Loucy (cell line): Measurements from ENCODE around the gene WASL.
"Not testable (repeated sequence)": the region's sequence is repeated elsewhere in the genome, so short reads cannot be mapped to it uniquely, and the experiment has no call there.

Source experiments
- H2AFZ ChIP-seq: fragments of 200-600 bp; sonication (generic); 2 replicates; pipeline ENCODE4 v1.6.0; 2016; ENCODE audit warnings: antibody characterized with exemption, mild to moderate bottlenecking, low read length, moderate library complexity
- H3F3A ChIP-seq: fragments of 200-600 bp; 2 replicates; pipeline ENCODE4 v1.6.0; 2016; ENCODE audit warnings: antibody characterized with exemption, low read depth, mild to moderate bottlenecking
- H3K27me3 ChIP-seq: fragments of 200-600 bp; sonication (generic); 2 replicates; pipeline ENCODE4 v1.6.1; 2014; ENCODE audit warnings: low read length, mild to moderate bottlenecking; ENCODE audit not compliant: insufficient read depth, poor library complexity, severe bottlenecking
- H3K36me3 ChIP-seq: fragments of 200-600 bp; sonication (generic); 2 replicates; pipeline ENCODE4 v1.6.1; 2016; ENCODE audit warnings: low read length; ENCODE audit not compliant: insufficient read depth
- H3K4me1 ChIP-seq: fragments of 200-600 bp; sonication (generic); 2 replicates; pipeline ENCODE4 v1.5.1; 2014; ENCODE audit warnings: low read length, mild to moderate bottlenecking; ENCODE audit not compliant: insufficient read depth, poor library complexity, severe bottlenecking
- H3K4me2 ChIP-seq: fragments of 200-600 bp; sonication (generic); 2 replicates; pipeline ENCODE4 v1.6.0; 2014; ENCODE audit warnings: antibody characterized with exemption, low read length, low read depth, mild to moderate bottlenecking; ENCODE audit not compliant: poor library complexity, severe bottlenecking
- H3K4me3 ChIP-seq: fragments of 200-600 bp; sonication (generic); 2 replicates; pipeline ENCODE4 v1.5.1; 2014; ENCODE audit warnings: low read length, mild to moderate bottlenecking, mixed read lengths; ENCODE audit not compliant: poor library complexity, severe bottlenecking
- H3K79me2 ChIP-seq: fragments of 200-600 bp; sonication (generic); 2 replicates; pipeline ENCODE4 v1.6.1; 2014; ENCODE audit warnings: low read length; ENCODE audit not compliant: insufficient read depth
- H3K9ac ChIP-seq: fragments of 200-600 bp; sonication (generic); 2 replicates; pipeline ENCODE4 v1.6.0; 2014; ENCODE audit warnings: mild to moderate bottlenecking, low read depth, low read length, moderate library complexity; ENCODE audit not compliant: poor library complexity, severe bottlenecking
- H3K9me2 ChIP-seq: fragments of 200-600 bp; sonication (generic); replicated peaks from 2 replicates; pipeline ENCODE4 v1.6.1; 2016; ENCODE audit warnings: low read depth, low read length, mixed read lengths
- H3K9me3 ChIP-seq: fragments of 200-600 bp; sonication (generic); 2 replicates; pipeline ENCODE4 v1.6.1; 2014; ENCODE audit warnings: mild to moderate bottlenecking, antibody characterized with exemption, low read length, low read depth; ENCODE audit not compliant: insufficient read depth
- H4K20me1 ChIP-seq: fragments of 200-600 bp; sonication (generic); 2 replicates; pipeline ENCODE4 v1.6.0; 2014; ENCODE audit warnings: antibody characterized with exemption, low read length, mild to moderate bottlenecking; ENCODE audit not compliant: insufficient read depth, poor library complexity, severe bottlenecking
- EZH2phosphoT487 ChIP-seq: fragments of 200-600 bp; IDR thresholded peaks from 2 replicates; pipeline ENCODE4 v1.6.1; 2018; ENCODE audit warnings: antibody characterized with exemption, mild to moderate bottlenecking, moderate library complexity, borderline replicate concordance
- TF ChIP-seq, protein P1 (sequence below): fragments of 200-600 bp; sonication (generic); conservative IDR thresholded peaks from 2 replicates; pipeline ENCODE4 v1.5.1; 2014; ENCODE audit warnings: mild to moderate bottlenecking, antibody characterized with exemption, low read length

Gene WASL

DNA sequence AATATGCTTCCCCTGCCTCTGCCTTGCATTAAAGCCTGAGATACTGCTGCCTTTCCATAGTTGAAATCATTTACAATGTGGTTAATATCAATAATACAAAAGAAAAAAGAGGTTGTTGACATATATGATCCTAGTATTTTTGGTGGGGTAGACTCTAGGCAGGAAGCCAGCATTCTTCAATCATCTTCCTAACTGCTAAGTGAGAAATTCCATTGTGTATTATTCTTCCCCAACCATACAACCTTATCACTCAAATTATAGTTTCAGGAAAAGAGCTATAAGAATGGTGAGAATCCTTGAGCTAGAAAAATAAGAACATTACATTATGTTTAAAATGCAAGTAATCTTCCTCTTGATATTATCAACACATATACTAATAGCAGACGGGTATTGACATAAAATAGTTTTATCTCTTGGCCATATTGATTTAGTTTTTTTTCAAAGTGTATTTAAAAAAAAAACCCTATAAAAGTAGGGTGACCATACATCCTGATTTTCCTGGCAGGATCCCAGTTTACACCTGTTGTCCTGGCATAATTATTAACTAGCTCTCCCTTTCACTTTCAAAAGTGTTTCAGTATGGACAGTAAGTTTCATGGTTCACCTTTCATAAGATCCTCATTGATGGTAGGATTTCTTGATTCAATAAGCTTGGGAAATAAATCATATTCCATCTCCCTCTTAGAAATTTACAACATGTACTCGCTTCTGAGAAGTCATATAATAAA lies 33.4 kb upstream of the WASL start:
- Histone ChIP-seq H2AFZ (no peak overlapping the region), H3K4me3 (no peak overlapping the region), H3K27me3 (no peaks in the 10 kb centered on the region), H4K20me1 (no peaks in the 10 kb centered on the region), H3K4me2 (no peak overlapping the region), H3K9me2 (no peaks in the 10 kb centered on the region), H3F3A (no peaks in the 10 kb centered on the region), H3K9me3 (no peaks in the 10 kb centered on the region), H3K79me2 (no peaks in the 10 kb centered on the region), H3K9ac (no peak overlapping the region), H3K36me3 (no peaks in the 10 kb centered on the region), H3K4me1 (no peaks in the 10 kb centered on the region)
- TF ChIP-seq, protein P1, sequence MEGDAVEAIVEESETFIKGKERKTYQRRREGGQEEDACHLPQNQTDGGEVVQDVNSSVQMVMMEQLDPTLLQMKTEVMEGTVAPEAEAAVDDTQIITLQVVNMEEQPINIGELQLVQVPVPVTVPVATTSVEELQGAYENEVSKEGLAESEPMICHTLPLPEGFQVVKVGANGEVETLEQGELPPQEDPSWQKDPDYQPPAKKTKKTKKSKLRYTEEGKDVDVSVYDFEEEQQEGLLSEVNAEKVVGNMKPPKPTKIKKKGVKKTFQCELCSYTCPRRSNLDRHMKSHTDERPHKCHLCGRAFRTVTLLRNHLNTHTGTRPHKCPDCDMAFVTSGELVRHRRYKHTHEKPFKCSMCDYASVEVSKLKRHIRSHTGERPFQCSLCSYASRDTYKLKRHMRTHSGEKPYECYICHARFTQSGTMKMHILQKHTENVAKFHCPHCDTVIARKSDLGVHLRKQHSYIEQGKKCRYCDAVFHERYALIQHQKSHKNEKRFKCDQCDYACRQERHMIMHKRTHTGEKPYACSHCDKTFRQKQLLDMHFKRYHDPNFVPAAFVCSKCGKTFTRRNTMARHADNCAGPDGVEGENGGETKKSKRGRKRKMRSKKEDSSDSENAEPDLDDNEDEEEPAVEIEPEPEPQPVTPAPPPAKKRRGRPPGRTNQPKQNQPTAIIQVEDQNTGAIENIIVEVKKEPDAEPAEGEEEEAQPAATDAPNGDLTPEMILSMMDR = no peak
- TF ChIP-seq EZH2phosphoT487 = no peak

DNA sequence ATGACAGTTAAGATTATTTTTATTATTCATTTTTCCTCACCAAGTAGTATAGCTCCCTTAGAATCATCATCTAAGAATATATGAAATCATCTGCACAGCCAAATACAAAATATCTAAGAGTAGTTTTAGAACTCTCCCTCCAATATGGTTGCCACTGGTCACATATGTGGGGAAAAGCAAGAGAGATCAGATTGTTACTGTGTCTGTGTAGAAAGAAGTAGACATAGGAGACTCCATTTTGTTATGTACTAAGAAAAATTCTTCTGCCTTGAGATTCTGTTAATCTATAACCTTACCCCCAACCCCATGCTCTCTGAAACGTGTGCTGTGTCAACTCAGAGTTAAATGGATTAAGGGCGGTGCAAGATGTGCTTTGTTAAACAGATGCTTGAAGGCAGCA lies 31.7 kb upstream of the WASL start:
- H3K9ac ChIP-seq, H3K4me3 ChIP-seq, H3K79me2 ChIP-seq, H3K4me1 ChIP-seq, H3K27me3 ChIP-seq, H3K4me2 ChIP-seq, H3K9me3 ChIP-seq, H2AFZ ChIP-seq, H3F3A ChIP-seq, H3K9me2 ChIP-seq, H3K36me3 ChIP-seq, H4K20me1 ChIP-seq: not testable (repeated sequence)

DNA sequence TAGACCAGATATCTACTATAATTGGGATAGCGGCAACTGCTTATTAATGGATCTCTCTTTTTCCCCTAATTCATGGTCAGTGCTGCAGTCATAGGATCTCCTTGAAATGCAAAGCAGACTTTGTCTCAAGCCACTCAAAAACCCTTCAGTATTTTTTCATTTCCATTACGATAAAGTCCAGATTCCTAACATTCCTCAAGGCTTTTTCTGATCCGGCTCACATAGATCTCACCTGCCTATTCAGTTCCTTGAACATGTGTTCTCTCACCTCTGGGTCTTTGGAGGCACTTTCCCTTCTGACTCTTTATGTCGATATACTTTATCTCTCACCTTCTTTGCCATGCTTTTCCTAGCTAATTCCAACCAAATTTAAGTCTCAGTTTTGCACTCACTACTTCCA lies 25.7 kb upstream of the WASL start:
- Histone ChIP-seq H3K4me1 (peaks cover 8% of the 10 kb centered on the region), H4K20me1 (no peaks in the 10 kb centered on the region), H2AFZ (no peak overlapping the region), H3K4me3 (no peak overlapping the region), H3K9ac (no peak overlapping the region), H3F3A (no peaks in the 10 kb centered on the region), H3K4me2 (no peak overlapping the region), H3K79me2 (no peaks in the 10 kb centered on the region), H3K9me3 (no peaks in the 10 kb centered on the region), H3K9me2 (no peaks in the 10 kb centered on the region), H3K27me3 (no peaks in the 10 kb centered on the region), H3K36me3 (no peaks in the 10 kb centered on the region)
- TF ChIP-seq, protein P1 = no peak
- TF ChIP-seq EZH2phosphoT487 = no peak

DNA sequence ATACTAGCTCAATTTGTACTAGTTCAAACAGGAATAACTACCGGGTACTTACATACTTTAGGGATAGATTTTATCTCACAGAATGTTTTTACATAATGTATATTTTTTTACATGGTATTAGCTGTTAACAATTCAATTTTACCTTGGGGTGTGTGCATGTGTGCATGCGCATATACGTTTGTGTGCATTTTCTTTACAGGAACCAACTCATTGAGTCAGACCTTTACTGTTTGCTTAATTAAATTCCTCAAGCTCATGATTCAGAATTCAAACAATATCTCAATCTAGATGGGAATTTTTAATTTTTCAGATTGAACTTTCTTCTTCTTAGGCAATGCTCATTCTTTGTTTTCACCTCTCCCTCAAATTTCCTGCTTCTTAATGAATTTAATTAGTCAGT lies 24.7 kb upstream of the WASL start:
- Histone ChIP-seq H3K9ac (no peak overlapping the region), H2AFZ (no peak overlapping the region), H3K9me2 (no peaks in the 10 kb centered on the region), H3K4me3 (no peak overlapping the region), H3K36me3 (no peaks in the 10 kb centered on the region), H3K79me2 (no peaks in the 10 kb centered on the region), H3F3A (no peaks in the 10 kb centered on the region), H3K4me1 (peaks cover 8% of the 10 kb centered on the region), H4K20me1 (no peaks in the 10 kb centered on the region), H3K27me3 (no peaks in the 10 kb centered on the region), H3K4me2 (no peak overlapping the region), H3K9me3 (no peaks in the 10 kb centered on the region)
- no peak for TF ChIP-seq EZH2phosphoT487
- TF ChIP-seq, protein P1 = no peak
